Caki2 (cell line): ENCODE measurements around the gene SORCS2. TPM values are rescaled to one million over a fixed set of nuclear protein-coding genes. Genes with fewer than 3 reads are reported as not detected.

Experiments
- DNase-seq: peaks from one replicate; pipeline ENCODE4 v3.0.0-alpha.2; 2015; ENCODE audit warnings: low read depth
- in situ Hi-C: cut with HindIII; loops from 2 replicates; pipeline ENCODE4 v1.10.0; 2016; ENCODE audit warnings: low sequenced_read_pairs, low pct_unique_long_range_greater_than_20kb, mixed read lengths
- total RNA-seq: library from RNA; depleted of rRNA; stranded (reverse); fragments of >200 nt; shearing (Covaris generic); gene quantifications from 2 replicates; pipeline ENCODE4 v1.2.3, GENCODE V29; 2014; ENCODE audit warnings: low replicate concordance

Gene SORCS2
- total RNA-seq, 1 experiment from 2014 or later = 1.4 TPM

DNA sequence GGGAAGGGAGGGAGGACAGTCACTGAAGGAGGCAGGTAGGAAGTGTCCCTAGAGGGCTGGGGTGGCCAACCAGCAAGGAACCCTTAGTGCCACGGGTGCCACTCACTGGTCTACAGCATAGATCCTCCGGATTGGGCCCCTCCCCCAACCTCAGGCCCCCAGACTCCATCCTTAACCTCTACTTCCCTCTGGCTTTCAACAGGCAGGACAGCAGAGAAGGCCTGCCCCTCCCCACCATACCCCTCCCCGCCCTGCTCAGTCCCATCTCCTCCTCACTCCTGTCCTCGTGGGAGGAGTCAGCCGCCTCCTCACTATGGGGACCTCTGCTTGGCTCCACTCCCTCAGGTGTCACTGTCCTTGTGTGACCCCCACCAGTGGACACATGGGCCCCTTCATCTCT is 320.1 kb downstream of the SORCS2 start:
- in situ Hi-C loops = no loop called here
- no peak for DNase-seq

- in situ Hi-C loops = no loop called here
Observed at GRCh38 chr4:7512946-7513345, 320.6 kb downstream of the SORCS2 start.

DNA sequence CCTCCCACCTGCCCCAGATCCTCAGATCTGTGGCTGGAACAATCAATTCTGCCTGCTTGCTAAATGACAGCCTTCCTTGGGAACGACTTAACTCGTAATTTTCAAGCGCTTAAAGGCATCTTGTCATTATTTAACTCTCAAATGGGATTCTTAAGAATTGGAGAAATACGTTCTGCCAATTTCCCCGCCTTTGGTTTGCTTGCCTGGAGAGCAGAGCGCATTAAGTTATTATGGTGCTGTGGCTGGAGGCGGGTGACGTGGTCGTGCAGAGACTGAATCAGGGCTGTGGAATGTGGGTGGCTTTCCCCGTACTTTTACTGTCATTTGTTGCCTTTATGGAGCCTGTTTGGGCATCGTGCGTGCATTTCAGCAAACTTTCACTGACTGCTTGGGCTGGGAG is 321.3 kb downstream of the SORCS2 start:
- DNase-seq = peak; percentile 10
- in situ Hi-C loops = no loop called here

More at GRCh38 chr4:7512946-7513345, 320.6 kb downstream of the SORCS2 start:
- no peak for DNase-seq

- in situ Hi-C loops = no loop called here
- DNase-seq = no peak
Observed at GRCh38 chr4:7514281-7514680, 321.9 kb downstream of the SORCS2 start.

GRCh38 chr4:7514789-7515188 is 322.5 kb downstream of the SORCS2 start:
- no peak for DNase-seq
- in situ Hi-C loops = no loop called here

DNA sequence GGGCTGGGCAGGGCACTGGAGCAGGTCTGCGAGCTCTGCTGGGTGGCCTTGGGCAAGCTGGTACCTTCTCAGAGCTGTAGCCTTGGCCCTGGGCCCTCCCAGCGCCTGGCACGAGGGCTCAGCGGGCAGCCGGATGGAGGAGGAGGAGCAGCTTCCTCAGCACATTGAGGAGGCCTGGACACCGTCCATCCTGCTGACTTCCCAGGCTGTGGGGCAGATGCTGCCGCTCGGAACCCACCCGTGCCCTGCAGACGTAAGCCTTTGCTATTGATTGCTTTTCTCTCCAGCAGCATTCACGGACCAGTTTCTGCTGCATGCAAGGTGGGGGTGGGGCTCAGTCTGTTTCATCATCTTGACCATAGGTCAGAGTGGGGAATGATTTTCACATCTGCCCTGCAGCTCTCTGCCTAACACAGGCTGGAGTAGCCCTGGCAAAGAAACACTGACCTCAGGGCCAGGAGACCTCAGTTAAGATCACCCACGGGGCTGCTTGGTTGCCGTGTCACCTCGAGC is 323.1 kb downstream of the SORCS2 start:
- no peak for DNase-seq
- in situ Hi-C loops = no loop called here

GRCh38 chr4:7516096-7516772 is 323.9 kb downstream of the SORCS2 start:
- no peak for DNase-seq
- in situ Hi-C loops = no loop called here

GRCh38 chr4:7516773-7517144 is 324.4 kb downstream of the SORCS2 start:
- DNase-seq = no peak
- in situ Hi-C loops = no loop called here

DNA sequence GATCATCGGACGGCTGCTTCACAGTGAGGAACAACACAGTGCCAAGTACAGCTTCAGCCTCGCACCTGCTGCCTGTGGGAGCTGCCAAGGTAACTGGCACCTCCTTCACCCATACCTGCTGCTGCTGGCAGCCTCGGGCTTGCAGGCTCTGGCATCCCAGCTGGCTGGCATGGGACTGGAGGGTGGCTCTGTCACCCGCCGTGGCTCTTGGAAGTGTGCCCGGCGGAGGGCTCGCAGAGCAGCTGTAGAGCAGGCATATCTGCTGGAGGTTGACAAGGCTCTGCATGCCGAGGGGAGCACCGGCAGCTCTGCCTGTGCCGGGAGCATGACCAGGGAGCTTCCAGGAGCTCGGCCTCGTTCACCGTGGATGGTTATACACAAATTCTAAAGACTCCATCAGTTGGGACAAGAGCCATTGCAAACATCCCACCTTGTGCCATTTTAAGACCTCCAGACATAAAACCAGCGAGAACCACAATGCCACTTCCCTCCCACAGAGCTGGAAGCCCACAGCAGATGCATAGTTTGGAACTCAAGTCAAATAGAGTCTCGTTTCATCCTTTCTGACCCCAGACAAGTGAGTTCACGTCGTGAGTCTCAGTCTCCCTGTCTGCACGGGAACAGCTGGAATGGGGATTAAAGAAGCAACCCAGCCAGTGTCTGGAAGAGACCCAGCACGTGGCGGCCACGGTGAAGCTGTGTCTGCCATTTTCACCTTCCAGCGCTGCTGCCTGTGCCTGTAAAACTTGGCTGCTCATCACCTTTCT is 326.7 kb downstream of the SORCS2 start:
- no peak for DNase-seq
- in situ Hi-C loops = no loop called here

DNA sequence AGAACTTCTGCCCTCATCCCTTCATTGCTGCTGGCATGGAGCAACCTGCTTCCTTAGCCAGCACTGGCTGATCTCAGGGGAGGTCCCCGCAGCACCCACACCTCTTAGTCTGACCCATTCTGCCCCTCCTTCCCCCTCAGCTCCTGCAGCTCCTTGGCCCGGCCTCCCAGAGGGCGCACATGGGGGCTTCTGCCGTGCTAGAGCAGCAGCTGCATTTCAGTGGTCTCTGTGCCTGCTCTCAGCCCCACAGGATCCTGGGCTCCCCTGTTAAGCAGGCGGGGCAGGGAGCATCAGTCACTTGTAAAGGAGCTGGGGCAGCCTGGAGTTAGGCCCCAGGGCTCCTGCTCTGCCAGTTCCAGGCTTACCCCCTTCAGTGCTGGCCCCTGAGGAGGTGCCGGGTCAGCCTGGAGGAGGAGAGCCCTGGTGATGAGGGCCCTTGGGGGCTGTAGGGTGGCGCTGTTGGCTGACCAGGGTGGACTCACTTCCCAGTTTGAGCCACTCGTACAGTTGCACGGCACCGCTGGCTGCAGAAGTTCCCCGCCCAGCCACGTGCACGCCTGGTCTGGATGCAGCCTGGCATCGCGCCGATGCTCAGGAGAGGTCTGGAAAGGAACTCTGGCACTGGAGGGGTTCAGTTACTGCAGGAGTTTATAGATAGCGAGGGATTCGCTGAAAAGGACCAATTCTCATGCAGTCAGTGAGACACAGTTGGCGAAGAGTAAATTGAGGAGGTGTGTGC is 327.5 kb downstream of the SORCS2 start:
- in situ Hi-C loops = no loop called here
- DNase-seq = no peak

DNA sequence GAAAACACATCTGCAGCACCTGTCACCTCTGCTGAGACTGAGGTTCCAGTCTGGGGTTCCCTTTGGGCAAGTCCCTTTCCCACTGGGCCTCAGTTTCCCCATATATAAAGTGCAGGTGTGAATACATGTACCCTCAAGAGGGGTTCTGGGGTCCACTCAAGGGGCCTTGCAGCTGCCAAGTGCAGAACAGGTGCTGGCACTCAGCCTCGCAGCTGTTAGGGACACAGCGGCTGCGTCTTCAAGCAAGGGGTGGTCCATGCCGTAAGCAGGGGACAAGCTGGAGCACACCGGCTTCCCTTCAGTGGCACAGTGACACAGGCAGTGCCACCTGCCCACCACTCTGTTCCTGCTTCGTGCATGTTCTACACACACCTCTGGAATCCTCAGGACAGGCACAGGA is 329.3 kb downstream of the SORCS2 start:
- DNase-seq = no peak
- in situ Hi-C loops = no loop called here

- DNase-seq = no peak
- in situ Hi-C loops = no loop called here
Observed at GRCh38 chr4:7522452-7523220, 330.3 kb downstream of the SORCS2 start.

DNA sequence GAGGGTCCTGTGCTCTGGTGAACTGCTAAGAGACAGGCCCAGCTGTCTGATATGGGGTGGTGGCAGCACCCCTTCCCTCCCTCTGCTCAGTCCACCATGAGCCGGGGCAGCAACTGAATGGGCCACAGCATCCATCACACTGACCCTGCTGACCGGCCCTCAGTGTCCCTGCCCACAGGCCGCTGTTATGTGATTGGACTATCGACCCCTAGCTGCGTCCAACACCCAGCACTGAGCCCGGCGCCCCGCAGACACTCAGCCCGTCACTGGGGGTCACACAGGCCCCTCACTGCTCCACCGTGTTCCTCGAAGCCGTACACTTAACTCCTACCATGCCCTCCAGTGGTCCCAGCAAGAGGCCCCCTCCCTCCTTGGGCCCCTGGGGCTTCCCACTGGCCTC is 331.2 kb downstream of the SORCS2 start:
- in situ Hi-C loops = no loop called here
- no peak for DNase-seq

GRCh38 chr4:7524064-7524682 is 331.8 kb downstream of the SORCS2 start:
- in situ Hi-C loops = no loop called here
- DNase-seq = no peak

DNA sequence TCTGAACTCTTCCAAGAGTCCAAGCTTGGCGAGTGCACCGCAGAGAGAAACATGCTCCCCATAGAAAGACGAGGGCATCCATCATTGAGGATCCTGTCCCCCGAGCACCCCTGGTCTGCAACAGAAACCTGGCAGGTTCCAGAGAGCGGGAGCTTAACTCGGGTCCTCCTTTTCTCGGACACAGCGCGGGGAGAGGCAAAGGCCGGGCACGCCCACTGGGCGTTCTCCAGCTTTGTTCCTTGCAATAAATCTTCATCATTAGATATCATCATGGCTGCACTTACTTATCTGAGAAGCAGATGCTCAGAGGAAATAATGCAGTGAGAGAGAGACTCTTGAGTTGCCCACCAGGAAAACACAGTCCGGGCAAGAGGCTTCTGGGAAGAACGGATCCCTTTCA is 332.5 kb downstream of the SORCS2 start:
- in situ Hi-C loops = no loop called here
- no peak for DNase-seq

GRCh38 chr4:7526491-7526890 is 334.2 kb downstream of the SORCS2 start:
- DNase-seq = no peak
- in situ Hi-C loops = no loop called here

DNA sequence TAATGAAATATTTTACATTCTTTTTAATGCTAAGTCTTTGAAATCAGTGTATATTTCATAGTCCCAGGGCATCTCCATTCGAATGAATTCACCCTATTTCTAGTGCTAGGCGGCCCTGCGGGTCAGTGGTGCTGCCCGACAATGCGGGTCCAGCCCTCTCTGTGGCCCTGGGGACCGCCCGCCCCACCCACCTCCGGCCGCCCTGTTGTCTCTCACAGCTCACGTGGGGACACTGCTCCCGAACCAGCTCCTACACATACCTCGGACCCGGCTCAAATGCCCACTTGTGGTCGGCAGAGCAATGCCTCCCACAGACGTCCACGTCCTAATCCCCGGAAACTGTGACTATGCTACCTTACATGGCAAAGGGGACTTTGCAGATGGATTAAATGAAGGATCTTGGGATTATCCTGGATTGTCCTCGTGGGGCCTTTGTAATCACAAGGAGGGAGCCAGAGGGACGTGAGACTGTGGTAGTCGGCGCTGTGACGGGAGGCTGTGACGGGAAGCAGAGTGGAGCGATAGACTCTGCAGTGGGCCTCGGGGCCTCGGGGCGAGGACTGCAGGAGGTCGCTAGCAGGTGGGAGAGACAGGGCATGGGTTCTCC is 334.7 kb downstream of the SORCS2 start:
- in situ Hi-C loops = no loop called here
- DNase-seq = no peak
